HEK293 (cell line): Measurements from ENCODE around the gene EPHB1.
"Not testable (repeated sequence)": the region's sequence is repeated elsewhere in the genome, so short reads cannot be mapped to it uniquely, and the experiment has no call there.

ENCODE experiments used
- CTCF ChIA-PET: fragments of 350-600 bp; formaldehyde crosslinking; extraction: SDS; loops from one replicate; lab custom pipeline; 2021; ENCODE audit warnings: antibody characterized with exemption; lab: Yijun Ruan, JAX
- POLR2A ChIA-PET: fragments of 300-600 bp; formaldehyde crosslinking; extraction: SDS; loops from one replicate; lab custom pipeline; 2020; ENCODE audit warnings: antibody characterized with exemption, inconsistent platforms; lab: Yijun Ruan, JAX
- H3K27ac ChIP-seq: fragments of 200-500 bp; sonication (Bioruptor generic); 2 replicates; pipeline ENCODE4 v1.5.1; 2014; ENCODE audit warnings: low read depth, low read length, control low read depth, inconsistent platforms; ENCODE audit errors: extremely low read depth
- H3K36me3 ChIP-seq, 2 experiments: fragments of 200-500 bp in 1 of 2; sonication (Bioruptor generic) in 1 of 2; 1 replicate in 1 of 2; 2 replicates in 1 of 2; pipeline ENCODE4 v1.5.1; 2014 to 2017; ENCODE audit warnings: inconsistent platforms in 2 of 2, low read length in 2 of 2; ENCODE audit not compliant: control insufficient read depth in 2 of 2, insufficient read depth in 1 of 2
- H3K4me1 ChIP-seq: fragments of 200-500 bp; sonication (Bioruptor generic); 2 replicates; pipeline ENCODE4 v1.5.1; 2014; ENCODE audit warnings: mild to moderate bottlenecking, low read length, inconsistent platforms; ENCODE audit not compliant: control insufficient read depth, insufficient read depth
- H3K4me3 ChIP-seq: 2 replicates; pipeline ENCODE4 v1.5.1; 2011; ENCODE audit warnings: low read depth, mild to moderate bottlenecking, control low read depth, low read length, moderate library complexity
- H3K9me3 ChIP-seq: fragments of 200-500 bp; sonication (Bioruptor generic); 2 replicates; pipeline ENCODE4 v1.5.1; 2014; ENCODE audit warnings: low read depth, low read length, inconsistent platforms; ENCODE audit not compliant: control insufficient read depth, insufficient read depth
- GLI2 ChIP-seq: fragments of 450-650 bp; formaldehyde crosslinking; IDR thresholded peaks from 2 replicates; pipeline ENCODE4; 2017; ENCODE audit warnings: missing biosample characterization, missing genetic modification characterization, low read depth, borderline replicate concordance
- OVOL3 ChIP-seq: fragments of 450-650 bp; formaldehyde crosslinking; IDR thresholded peaks from 2 replicates; pipeline ENCODE4 v1.5.1; 2016; ENCODE audit warnings: missing biosample characterization, missing genetic modification characterization
- SCRT1 ChIP-seq: fragments of 450-650 bp; formaldehyde crosslinking; IDR thresholded peaks from 2 replicates; pipeline ENCODE4 v1.5.1; 2016; ENCODE audit warnings: missing biosample characterization, missing genetic modification characterization, borderline replicate concordance
- TRIM28 ChIP-seq: IDR thresholded peaks from 2 replicates; pipeline ENCODE4 v1.6.1; 2011; ENCODE audit warnings: low read length, control low read depth, borderline replicate concordance
- ZBTB7A ChIP-seq: fragments of 450-650 bp; formaldehyde crosslinking; IDR thresholded peaks from 2 replicates; pipeline ENCODE4 v1.5.1; 2016; ENCODE audit warnings: low read depth, missing biosample characterization, missing genetic modification characterization
- ZNF132 ChIP-seq: fragments of 450-650 bp; formaldehyde crosslinking; IDR thresholded peaks from 2 replicates; pipeline ENCODE4 v1.5.1; 2017; ENCODE audit warnings: missing biosample characterization, missing genetic modification characterization, borderline replicate concordance
- ZNF221 ChIP-seq: fragments of 450-650 bp; formaldehyde crosslinking; IDR thresholded peaks from 2 replicates; pipeline ENCODE4 v1.5.1; 2017; ENCODE audit warnings: missing biosample characterization, missing genetic modification characterization, borderline replicate concordance
- ZNF324 ChIP-seq: fragments of 450-650 bp; formaldehyde crosslinking; IDR thresholded peaks from 2 replicates; pipeline ENCODE4 v1.5.1; 2016; ENCODE audit warnings: missing biosample characterization, missing genetic modification characterization
- ZNF350 ChIP-seq: fragments of 450-650 bp; formaldehyde crosslinking; IDR thresholded peaks from 2 replicates; pipeline ENCODE4 v1.5.0; 2017; ENCODE audit warnings: missing biosample characterization, mild to moderate bottlenecking, missing genetic modification characterization
- ZNF416 ChIP-seq: fragments of 450-650 bp; formaldehyde crosslinking; IDR thresholded peaks from 2 replicates; pipeline ENCODE4 v1.5.1; 2016; ENCODE audit warnings: missing biosample characterization, missing genetic modification characterization
- ZNF48 ChIP-seq: fragments of 450-650 bp; formaldehyde crosslinking; IDR thresholded peaks from 2 replicates; pipeline ENCODE4 v1.5.1; 2016; ENCODE audit warnings: missing biosample characterization, missing genetic modification characterization
- ZNF501 ChIP-seq: fragments of 450-650 bp; formaldehyde crosslinking; IDR thresholded peaks from 2 replicates; pipeline ENCODE4 v1.5.1; 2016; ENCODE audit warnings: missing biosample characterization, missing genetic modification characterization
- ZNF521 ChIP-seq: fragments of 450-650 bp; formaldehyde crosslinking; IDR thresholded peaks from 2 replicates; pipeline ENCODE4 v1.5.1; 2017; ENCODE audit warnings: missing biosample characterization, mild to moderate bottlenecking, missing genetic modification characterization
- ZNF549 ChIP-seq: fragments of 450-650 bp; IDR thresholded peaks from 2 replicates; pipeline ENCODE4 v1.5.1; 2018; ENCODE audit warnings: missing biosample characterization, missing genetic modification characterization, mild to moderate bottlenecking, inconsistent platforms, moderate library complexity
- ZNF558 ChIP-seq: fragments of 450-650 bp; formaldehyde crosslinking; IDR thresholded peaks from 2 replicates; pipeline ENCODE4 v1.5.1; 2016; ENCODE audit warnings: missing biosample characterization, missing genetic modification characterization
- ZNF561 ChIP-seq: fragments of 450-650 bp; IDR thresholded peaks from 2 replicates; pipeline ENCODE4 v1.5.1; 2018; ENCODE audit warnings: missing biosample characterization, missing genetic modification characterization, borderline replicate concordance
- ZNF585B ChIP-seq: fragments of 450-650 bp; formaldehyde crosslinking; IDR thresholded peaks from 2 replicates; pipeline ENCODE4 v1.5.1; 2016; ENCODE audit warnings: missing biosample characterization, missing genetic modification characterization
- ZSCAN16 ChIP-seq: fragments of 450-650 bp; formaldehyde crosslinking; IDR thresholded peaks from 2 replicates; pipeline ENCODE4 v1.5.1; 2016; ENCODE audit warnings: missing biosample characterization, missing genetic modification characterization
- TF ChIP-seq, protein P1 (sequence below): fragments of 450-650 bp; formaldehyde crosslinking; IDR thresholded peaks from 2 replicates; pipeline ENCODE4 v1.5.1; 2017; ENCODE audit warnings: missing biosample characterization, mild to moderate bottlenecking, missing genetic modification characterization, moderate library complexity
- TF ChIP-seq, protein P2 (sequence below): fragments of 450-650 bp; formaldehyde crosslinking; IDR thresholded peaks from 2 replicates; pipeline ENCODE4 v1.5.1; 2016; ENCODE audit warnings: missing biosample characterization, missing genetic modification characterization
- TF ChIP-seq, protein P3 (sequence below): fragments of 450-650 bp; formaldehyde crosslinking; IDR thresholded peaks from 2 replicates; pipeline ENCODE4 v1.5.1; 2016; ENCODE audit warnings: missing biosample characterization, missing genetic modification characterization
- TF ChIP-seq, protein P4 (sequence below): fragments of 450-650 bp; formaldehyde crosslinking; IDR thresholded peaks from 2 replicates; pipeline ENCODE4 v1.5.1; 2016; ENCODE audit warnings: missing biosample characterization, missing genetic modification characterization
- TF ChIP-seq, protein P5 (sequence below): fragments of 450-650 bp; formaldehyde crosslinking; IDR thresholded peaks from 2 replicates; pipeline ENCODE4 v1.5.1; 2017; ENCODE audit warnings: missing biosample characterization, missing genetic modification characterization

The EPHB1 gene

DNA sequence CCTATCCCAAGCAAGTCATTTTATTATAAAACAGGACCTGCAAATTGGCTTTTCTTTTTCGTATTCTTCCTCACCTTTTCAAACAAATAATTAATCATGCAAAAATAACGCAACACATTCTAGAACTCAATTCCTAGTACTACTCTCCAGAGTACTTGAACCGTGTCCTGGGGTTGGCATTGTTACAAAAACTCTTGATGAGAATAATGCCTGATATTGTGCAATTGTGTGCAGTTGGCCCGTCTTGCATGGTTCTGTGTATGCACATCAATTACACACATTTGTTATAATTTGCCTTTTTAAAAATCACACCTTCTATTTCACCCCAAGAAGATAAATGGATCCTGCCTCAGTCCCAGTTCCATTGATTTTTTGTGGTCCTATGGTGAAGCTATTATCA lies 205.4 kb downstream of the EPHB1 start:
- H3K27ac ChIP-seq, result no peak overlapping the region
- no peaks in the 10 kb centered on the region for H3K36me3 ChIP-seq
- CTCF ChIA-PET, result no interaction called here
- no peak for TF ChIP-seq ZNF561 (tag by site-specific recombination)
- TF ChIP-seq, all 188 proteins: peak for 0
- Histone ChIP-seq H3K4me1 (no peaks in the 10 kb centered on the region), H3K9me3 (no peaks in the 10 kb centered on the region), H3K4me3 (no peak overlapping the region)
- POLR2A ChIA-PET, result no interaction called here

DNA sequence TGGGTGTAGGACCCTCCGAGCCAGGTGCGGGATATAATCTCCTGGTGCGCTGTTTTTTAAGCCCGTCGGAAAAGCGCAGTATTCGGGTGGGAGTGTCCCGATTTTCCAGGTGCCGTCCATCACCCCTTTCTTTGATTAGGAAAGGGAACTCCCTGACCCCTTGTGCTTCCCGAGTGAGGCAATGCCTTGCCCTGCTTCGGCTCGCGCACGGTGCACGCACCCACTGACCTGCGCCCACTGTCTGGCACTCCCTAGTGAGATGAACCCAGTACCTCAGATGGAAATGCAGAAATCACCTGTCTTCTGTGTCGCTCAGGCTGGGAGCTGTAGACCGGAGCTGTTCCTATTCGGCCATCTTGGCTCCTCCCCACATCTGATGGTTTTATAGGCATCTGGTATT lies 210.6 kb downstream of the EPHB1 start:
- H3K4me1 ChIP-seq, POLR2A ChIA-PET, H3K36me3 ChIP-seq, H3K27ac ChIP-seq, H3K9me3 ChIP-seq, CTCF ChIA-PET, H3K4me3 ChIP-seq: not testable (repeated sequence)

DNA sequence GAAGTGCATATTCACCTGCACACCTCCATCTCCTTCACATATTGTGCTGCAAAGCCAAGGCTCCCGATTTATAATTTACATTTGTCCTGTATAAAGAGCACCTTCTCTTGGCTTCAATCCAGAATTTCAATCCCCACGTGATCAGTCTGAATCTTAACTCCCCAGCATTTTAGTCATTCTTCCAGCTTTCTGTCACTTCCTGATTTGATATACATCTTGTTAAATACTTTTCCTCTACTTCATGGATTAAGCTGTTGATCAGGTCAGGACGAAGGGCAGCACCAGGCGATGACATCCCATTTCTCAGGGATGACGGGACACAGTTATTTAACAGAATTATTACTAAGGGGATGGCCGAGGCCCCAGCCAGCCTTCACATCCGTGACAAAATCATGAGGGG lies 212.5 kb downstream of the EPHB1 start:
- no peak overlapping the region for H3K4me3 ChIP-seq
- TF ChIP-seq ZBTB7A (tag by site-specific recombination) (no peak), ZNF48 (no peak), TRIM28 (no peak), ZNF221 (tag by site-specific recombination) (no peak), ZNF132 (tag by site-specific recombination) (no peak), GLI2 (tag by site-specific recombination) (no peak), ZNF585B (tag by site-specific recombination) (no peak), ZSCAN16 (no peak)
- TF ChIP-seq, protein P1, sequence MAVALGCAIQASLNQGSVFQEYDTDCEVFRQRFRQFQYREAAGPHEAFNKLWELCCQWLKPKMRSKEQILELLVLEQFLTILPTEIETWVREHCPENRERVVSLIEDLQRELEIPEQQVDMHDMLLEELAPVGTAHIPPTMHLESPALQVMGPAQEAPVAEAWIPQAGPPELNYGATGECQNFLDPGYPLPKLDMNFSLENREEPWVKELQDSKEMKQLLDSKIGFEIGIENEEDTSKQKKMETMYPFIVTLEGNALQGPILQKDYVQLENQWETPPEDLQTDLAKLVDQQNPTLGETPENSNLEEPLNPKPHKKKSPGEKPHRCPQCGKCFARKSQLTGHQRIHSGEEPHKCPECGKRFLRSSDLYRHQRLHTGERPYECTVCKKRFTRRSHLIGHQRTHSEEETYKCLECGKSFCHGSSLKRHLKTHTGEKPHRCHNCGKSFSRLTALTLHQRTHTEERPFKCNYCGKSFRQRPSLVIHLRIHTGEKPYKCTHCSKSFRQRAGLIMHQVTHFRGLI (tag by site-specific recombination), result no peak
- TF ChIP-seq, protein P2, sequence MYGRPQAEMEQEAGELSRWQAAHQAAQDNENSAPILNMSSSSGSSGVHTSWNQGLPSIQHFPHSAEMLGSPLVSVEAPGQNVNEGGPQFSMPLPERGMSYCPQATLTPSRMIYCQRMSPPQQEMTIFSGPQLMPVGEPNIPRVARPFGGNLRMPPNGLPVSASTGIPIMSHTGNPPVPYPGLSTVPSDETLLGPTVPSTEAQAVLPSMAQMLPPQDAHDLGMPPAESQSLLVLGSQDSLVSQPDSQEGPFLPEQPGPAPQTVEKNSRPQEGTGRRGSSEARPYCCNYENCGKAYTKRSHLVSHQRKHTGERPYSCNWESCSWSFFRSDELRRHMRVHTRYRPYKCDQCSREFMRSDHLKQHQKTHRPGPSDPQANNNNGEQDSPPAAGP (tag by site-specific recombination), result no peak
- TF ChIP-seq, protein P3, sequence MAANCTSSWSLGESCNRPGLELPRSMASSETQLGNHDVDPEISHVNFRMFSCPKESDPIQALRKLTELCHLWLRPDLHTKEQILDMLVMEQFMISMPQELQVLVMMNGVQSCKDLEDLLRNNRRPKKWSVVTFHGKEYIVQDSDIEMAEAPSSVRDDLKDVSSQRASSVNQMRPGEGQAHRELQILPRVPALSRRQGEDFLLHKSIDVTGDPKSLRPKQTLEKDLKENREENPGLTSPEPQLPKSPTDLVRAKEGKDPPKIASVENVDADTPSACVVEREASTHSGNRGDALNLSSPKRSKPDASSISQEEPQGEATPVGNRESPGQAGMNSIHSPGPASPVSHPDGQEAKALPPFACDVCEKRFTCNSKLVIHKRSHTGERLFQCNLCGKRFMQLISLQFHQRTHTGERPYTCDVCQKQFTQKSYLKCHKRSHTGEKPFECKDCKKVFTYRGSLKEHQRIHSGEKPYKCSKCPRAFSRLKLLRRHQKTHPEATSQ (tag by site-specific recombination), result no peak
- POLR2A ChIA-PET, result no interaction called here
- H3K27ac ChIP-seq, result no peak overlapping the region
- CTCF ChIA-PET, result no interaction called here
- H3K9me3 ChIP-seq, result no peaks in the 10 kb centered on the region
- H3K36me3 ChIP-seq, result no peaks in the 10 kb centered on the region
- no peaks in the 10 kb centered on the region for H3K4me1 ChIP-seq

DNA sequence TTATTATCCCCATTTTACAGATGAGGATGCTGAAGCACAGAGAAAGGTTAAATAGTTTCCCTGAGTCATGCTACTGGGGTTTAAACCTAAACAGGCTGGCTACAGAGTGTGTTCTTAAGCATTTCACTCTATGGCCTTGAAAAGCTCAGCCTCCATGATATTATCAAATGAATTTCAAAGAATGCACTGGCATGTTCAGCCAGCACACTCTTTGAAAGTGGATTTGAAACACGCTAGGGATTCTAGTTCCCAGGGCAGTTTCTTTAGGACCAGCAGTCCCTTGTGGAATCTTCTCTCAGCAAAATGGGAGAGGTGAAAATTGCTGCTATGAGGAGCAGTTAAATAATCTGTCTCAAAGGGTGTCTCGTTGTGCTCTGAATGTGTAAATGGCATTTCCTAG lies 213.3 kb downstream of the EPHB1 start:
- no peak for TF ChIP-seq ZNF521 (tag by site-specific recombination)
- no peak for TF ChIP-seq ZNF416 (tag by site-specific recombination)
- no peak for TF ChIP-seq ZNF324 (tag by site-specific recombination)
- no peak for TF ChIP-seq OVOL3 (tag by site-specific recombination)
- TF ChIP-seq ZNF350 (tag by site-specific recombination), result no peak
- no peak for TF ChIP-seq ZNF558 (tag by site-specific recombination)
- no peak for TF ChIP-seq ZNF549 (tag by site-specific recombination)
- TF ChIP-seq GLI2 (tag by site-specific recombination), result no peak
- TF ChIP-seq, protein P4, sequence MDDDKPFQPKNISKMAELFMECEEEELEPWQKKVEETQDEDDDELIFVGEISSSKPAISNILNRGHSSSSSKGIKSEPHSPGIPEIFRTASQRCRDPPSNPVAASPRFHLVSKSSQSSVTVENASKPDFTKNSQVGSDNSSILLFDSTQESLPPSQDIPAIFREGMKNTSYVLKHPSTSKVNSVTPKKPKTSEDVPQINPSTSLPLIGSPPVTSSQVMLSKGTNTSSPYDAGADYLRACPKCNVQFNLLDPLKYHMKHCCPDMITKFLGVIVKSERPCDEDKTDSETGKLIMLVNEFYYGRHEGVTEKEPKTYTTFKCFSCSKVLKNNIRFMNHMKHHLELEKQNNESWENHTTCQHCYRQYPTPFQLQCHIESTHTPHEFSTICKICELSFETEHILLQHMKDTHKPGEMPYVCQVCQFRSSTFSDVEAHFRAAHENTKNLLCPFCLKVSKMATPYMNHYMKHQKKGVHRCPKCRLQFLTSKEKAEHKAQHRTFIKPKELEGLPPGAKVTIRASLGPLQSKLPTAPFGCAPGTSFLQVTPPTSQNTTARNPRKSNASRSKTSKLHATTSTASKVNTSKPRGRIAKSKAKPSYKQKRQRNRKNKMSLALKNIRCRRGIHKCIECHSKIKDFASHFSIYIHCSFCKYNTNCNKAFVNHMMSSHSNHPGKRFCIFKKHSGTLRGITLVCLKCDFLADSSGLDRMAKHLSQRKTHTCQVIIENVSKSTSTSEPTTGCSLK, result no peak
- TF ChIP-seq, protein P5, sequence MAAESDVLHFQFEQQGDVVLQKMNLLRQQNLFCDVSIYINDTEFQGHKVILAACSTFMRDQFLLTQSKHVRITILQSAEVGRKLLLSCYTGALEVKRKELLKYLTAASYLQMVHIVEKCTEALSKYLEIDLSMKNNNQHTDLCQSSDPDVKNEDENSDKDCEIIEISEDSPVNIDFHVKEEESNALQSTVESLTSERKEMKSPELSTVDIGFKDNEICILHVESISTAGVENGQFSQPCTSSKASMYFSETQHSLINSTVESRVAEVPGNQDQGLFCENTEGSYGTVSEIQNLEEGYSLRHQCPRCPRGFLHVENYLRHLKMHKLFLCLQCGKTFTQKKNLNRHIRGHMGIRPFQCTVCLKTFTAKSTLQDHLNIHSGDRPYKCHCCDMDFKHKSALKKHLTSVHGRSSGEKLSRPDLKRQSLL, result no peak
- no peak for TF ChIP-seq ZNF501
- no peak for TF ChIP-seq SCRT1
- TF ChIP-seq, all 188 proteins: peak for 0
- Histone ChIP-seq H3K4me3 (no peak overlapping the region), H3K36me3 (no peaks in the 10 kb centered on the region), H3K9me3 (no peaks in the 10 kb centered on the region), H3K27ac (no peak overlapping the region), H3K4me1 (no peaks in the 10 kb centered on the region)
- ChIA-PET POLR2A (no interaction called here), CTCF (no interaction called here)
